Measurements from ENCODE around the gene TMEM59L.

DNA sequence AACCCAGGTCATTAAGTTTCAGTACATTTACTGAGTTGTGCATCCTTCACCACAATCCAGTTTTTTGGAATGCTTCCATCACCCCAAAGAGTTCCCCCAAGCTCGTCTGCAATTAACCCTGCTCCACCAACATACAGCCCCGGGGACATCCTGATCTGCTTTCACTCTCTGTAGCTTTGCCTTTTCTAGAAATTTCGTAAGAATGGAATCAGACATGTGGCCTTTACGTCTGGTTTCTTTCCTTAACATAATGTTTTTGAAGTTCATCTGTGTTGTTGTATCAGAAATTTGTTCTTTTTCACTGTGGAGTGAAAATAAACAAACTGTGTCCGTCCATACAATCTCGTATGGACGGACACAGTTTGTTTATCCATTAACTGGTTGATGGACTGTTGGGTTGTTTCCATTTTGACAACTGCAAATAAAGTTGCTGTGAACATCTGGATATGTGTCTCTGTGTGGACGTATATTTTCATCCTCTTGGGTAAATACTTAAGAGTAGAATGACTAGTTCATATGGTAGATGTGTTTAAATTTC, 27.1 kb downstream of the TMEM59L start:
- no peak for TF ChIP-seq TAF1 (IDR thresholded peaks at IDR 0.05; ENCODE audit: borderline replicate concordance, low read depth, low read length)
- TF ChIP-seq POLR2AphosphoS5 (IDR thresholded peaks at IDR 0.05; ENCODE audit: low read depth, low read length), result no peak
